Stimulated activated naive CD8-positive, alpha-beta T cell treated with anti-CD3 and anti-CD28 coated beads, Interleukin-15, amount 100 ng/mL, for 72 hours (primary cell): ENCODE results near the gene NKD1.
A peak's percentile ranks its signal among the peaks of the same experiment; 100 is the strongest.

ENCODE experiments used
- ATAC-seq: fragments of 150-1000 bp; cut with Tn5 transposase; 2 replicates; pipeline ENCODE4 v1.10.0; 2021; ENCODE audit warnings: mild to moderate bottlenecking, moderate library complexity
- DNase-seq, 2 donors: peaks; one replicate each; pipeline ENCODE4 v3.0.0; 2021 to 2022
- H3K27ac Mint-ChIP-seq, 2 donors: one replicate each; pipeline ENCODE4 v1.8.0; 2022; ENCODE audit warnings: mild to moderate bottlenecking in 2 of 2, mixed read lengths in 2 of 2, moderate library complexity in 2 of 2
- H3K27me3 Mint-ChIP-seq: one replicate; pipeline ENCODE4 v1.8.0; 2022; ENCODE audit warnings: mixed read lengths
- H3K4me1 Mint-ChIP-seq: one replicate; pipeline ENCODE4 v1.8.0; 2022; ENCODE audit warnings: mild to moderate bottlenecking, mixed read lengths
- H3K4me3 Mint-ChIP-seq, 2 donors: one replicate each; pipeline ENCODE4 v1.8.0; 2022; ENCODE audit warnings: mild to moderate bottlenecking in 2 of 2, mixed read lengths in 2 of 2, moderate library complexity in 1 of 2
- H3K9me3 Mint-ChIP-seq, 2 donors: one replicate each; pipeline ENCODE4 v1.8.0; 2022; ENCODE audit warnings: mixed read lengths in 2 of 2

NKD1 gene

DNA sequence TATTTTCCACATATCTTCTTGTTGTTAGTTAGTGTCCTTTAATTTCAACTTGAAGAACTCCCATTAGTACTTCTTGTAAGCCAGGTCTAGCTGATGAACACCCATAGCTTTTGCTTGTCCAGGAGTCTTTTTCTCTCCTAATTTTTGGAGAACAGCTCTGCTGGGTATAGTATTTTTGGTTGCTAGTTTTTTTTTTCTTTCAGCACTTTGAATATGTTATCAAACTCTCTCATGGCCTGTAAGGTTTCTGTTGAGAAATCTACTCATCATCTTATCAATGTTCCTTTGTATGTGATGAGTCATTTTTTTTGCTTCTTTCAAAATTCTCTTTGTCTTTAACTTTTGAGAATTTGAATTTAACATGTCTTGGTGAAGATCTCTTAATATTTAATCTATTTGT lies 31.8 kb upstream of the NKD1 start:
- Mint-ChIP-seq H3K27me3 (no peaks in the 10 kb centered on the region), H3K9me3 (peaks cover 17 to 20% of the 10 kb centered on the region in 2 donors), H3K4me1 (no peaks in the 10 kb centered on the region), H3K4me3 (no peak overlapping the region), H3K27ac (no peak overlapping the region)
- no peak for ATAC-seq
- DNase-seq = no peak

DNA sequence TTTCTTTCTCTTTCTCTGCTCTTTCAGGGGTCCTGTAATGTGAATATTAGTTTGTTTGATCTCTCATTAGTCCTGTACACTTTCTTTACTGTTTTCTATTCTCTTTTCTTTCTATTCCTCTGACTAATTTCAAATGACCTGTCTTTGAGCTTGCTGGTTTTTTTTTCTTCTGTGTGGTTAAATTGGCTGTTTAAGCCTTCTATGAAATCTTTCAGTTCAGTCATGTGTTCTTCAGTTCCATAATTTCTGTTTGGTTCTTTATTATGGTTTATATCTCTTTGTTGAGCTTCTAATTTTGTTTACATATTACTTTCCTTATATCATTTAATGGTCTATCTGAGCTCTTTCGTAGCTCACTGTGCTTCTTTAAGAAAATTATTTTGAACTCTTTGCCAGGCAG lies 31.3 kb upstream of the NKD1 start:
- DNase-seq (no peak), ATAC-seq (no peak)
- H3K27me3 Mint-ChIP-seq = no peaks in the 10 kb centered on the region
- no peak overlapping the region for H3K27ac Mint-ChIP-seq
- peaks cover 17 to 20% of the 10 kb centered on the region in 2 donors for H3K9me3 Mint-ChIP-seq
- H3K4me1 Mint-ChIP-seq = no peaks in the 10 kb centered on the region
- H3K4me3 Mint-ChIP-seq = no peak overlapping the region

DNA sequence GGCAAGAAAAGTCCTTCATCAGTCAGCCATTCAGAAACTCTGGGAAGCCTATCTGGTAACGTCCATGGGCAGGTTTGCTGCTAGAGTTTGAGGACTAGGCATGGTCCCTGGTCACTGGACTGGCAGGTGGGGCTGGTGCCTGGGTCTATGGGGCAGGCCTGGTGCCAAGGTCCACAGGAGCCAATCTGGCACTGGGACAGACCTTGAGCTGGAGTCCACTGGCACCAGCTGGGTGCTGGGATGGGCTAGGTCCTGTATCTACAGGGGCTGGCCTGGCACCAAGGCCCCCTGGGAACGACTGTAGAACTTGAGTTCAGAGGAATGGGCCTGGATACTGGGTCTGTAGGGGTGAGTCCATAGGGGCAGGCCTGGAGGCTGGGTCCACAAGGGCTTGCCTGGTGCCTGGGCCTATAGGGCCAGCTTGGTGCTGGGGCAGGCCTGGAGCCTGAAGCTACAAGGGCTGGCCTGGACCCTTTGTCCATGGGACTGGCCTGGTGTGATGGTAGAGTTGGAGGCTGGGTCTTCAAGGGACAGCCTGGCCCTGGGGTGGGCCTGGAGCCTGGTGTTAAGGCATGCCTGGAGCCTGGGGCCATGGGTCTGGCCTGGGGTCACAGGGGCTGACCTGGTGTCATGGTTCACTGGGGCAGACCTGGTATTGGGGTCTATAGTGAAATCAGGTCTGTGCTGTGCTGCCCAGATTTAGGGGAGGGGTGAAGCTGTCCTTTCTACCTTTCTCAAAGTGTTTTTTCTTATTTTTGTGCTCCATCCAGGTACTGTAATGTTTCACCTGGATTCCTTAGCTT lies 30.5 kb upstream of the NKD1 start:
- H3K4me3 Mint-ChIP-seq = no peak overlapping the region
- ATAC-seq = no peak
- H3K27me3 Mint-ChIP-seq = peaks cover 3% of the 10 kb centered on the region
- no peaks in the 10 kb centered on the region for H3K4me1 Mint-ChIP-seq
- DNase-seq = no peak
- H3K9me3 Mint-ChIP-seq = peaks cover 17 to 20% of the 10 kb centered on the region in 2 donors
- H3K27ac Mint-ChIP-seq = no peak overlapping the region

DNA sequence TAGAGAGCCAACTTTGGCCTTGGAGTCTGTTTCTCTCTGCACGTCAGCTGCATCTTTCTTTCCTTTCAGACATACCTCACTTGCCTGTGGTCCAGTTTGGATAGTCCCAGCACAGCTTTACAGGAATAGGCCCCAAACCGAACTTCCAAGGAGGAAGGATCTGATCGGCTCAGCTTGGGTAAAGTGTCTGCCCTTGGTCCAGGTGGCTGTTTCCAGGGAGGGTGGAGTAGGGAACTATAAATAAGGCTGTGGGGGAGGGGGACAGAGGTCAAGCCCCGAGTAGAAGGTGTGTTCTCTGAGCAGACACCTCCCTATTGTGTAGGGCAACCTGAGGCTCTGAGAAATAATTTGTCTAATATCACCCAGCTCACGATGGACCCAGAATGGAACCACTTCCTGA lies 29.2 kb upstream of the NKD1 start:
- H3K27ac Mint-ChIP-seq = no peak overlapping the region
- no peak overlapping the region for H3K4me3 Mint-ChIP-seq
- peaks cover 16% of the 10 kb centered on the region for H3K27me3 Mint-ChIP-seq
- H3K4me1 Mint-ChIP-seq = no peaks in the 10 kb centered on the region
- peaks cover 17 to 20% of the 10 kb centered on the region in 2 donors for H3K9me3 Mint-ChIP-seq
- ATAC-seq (no peak), DNase-seq (no peak)

DNA sequence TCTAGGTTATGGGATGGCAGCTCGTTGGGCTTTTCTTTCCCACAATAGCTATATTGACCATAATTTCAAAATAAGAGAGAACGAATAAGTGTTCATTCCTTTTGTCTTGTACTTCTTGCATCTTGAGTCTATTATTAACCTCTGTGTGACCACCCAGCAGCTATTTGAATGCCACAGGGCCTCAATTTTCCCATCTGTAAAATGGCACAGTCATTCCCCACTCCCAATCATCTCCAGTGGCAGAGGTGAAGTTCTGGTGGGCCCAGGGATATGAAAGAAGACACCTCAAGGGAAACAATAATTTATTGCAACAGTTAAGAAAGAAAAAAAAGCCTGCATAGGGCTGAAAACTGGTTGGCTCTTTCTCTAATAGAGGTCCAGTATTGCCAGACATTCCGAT lies 28.6 kb upstream of the NKD1 start:
- ATAC-seq (no peak), DNase-seq (no peak)
- peak overlapping the region in 1 of 2 donors; percentile 56 for H3K27ac Mint-ChIP-seq
- peaks cover 16% of the 10 kb centered on the region for H3K27me3 Mint-ChIP-seq
- no peaks in the 10 kb centered on the region for H3K4me1 Mint-ChIP-seq
- H3K9me3 Mint-ChIP-seq = peaks cover 17 to 20% of the 10 kb centered on the region in 2 donors
- H3K4me3 Mint-ChIP-seq = no peak overlapping the region

DNA sequence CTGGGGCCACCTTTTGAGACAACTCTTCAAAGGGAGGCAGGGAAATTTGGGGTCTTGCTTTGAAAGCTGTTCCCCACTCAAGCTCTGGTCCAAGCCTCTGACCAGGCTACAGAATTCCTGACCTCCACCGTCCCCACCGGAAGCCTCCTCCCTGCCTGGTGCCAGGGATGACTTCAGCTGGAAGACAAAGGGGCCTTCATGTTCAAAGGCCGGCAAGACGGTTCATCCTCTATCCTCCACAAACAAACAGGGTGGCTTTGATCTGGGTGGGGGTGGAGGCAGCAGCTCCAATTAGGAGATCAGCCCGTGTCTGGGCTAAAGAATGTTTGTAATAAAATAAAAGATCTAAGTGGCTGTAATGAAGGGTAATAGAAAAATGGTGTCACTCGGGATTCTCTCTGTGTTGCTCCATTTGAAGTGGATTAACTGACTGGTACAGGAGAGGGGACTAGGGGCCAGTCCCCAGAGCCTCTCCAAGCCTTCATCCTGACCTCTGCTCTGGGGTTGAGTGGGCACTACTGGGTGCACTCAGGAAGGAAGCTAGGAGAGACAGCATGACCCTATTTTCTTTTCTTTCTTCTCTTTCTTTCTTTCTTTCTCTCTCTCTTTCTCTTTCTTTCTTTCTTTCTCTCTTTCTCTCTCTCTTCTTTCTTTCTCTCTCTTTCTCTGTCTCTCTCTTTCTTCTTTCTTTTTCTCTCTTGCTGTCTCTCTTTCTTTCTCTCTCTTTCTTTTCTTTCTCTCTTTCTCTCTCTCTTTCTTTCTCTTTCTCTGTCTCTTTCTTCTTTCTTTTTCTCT lies 27.5 kb upstream of the NKD1 start:
- Mint-ChIP-seq H3K4me3 (no peak overlapping the region), H3K4me1 (no peaks in the 10 kb centered on the region), H3K27ac (peak overlapping the region in 1 of 2 donors; percentile 24), H3K27me3 (peaks cover 16% of the 10 kb centered on the region), H3K9me3 (peaks cover 13% of the 10 kb centered on the region in 2 donors)
- ATAC-seq = no peak
- DNase-seq = no peak

DNA sequence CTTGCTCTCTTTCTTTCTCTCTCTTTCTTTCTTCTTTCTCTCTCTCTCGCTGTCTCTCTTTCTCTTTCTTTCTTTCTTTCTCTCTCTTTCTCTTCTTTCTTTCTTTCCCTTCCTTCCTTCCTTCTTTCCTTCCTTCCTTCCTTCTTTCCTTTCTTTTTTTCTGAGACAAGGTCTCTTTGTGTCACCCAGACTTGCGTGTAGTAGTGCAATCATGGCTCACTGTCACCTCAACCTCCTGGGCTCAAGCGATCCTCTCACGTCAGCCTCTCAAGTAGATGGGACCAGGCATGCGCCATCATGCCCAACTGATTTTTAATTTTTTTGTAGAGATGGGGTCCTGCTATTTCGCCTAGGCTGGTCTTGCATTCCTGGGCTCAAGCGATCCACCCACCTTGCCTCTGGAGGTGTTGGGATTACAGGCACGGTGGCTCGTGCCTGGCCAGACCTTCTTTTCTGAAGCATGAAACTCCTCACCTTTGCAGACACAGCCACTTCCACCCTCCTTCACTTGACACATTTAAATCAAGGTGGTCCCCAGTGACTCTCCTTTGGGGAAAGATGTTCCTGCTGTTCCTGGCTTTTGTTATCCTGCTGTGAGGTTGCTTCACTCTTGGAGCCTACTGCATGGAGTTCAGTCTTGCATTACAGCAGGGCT lies 26.8 kb upstream of the NKD1 start:
- H3K27ac Mint-ChIP-seq = peak overlapping the region in 1 of 2 donors; percentile 24
- DNase-seq = no peak
- H3K27me3 Mint-ChIP-seq = peaks cover 16% of the 10 kb centered on the region
- ATAC-seq = no peak
- H3K4me3 Mint-ChIP-seq = no peak overlapping the region
- peaks cover 7 to 9% of the 10 kb centered on the region in 2 donors for H3K9me3 Mint-ChIP-seq
- H3K4me1 Mint-ChIP-seq = no peaks in the 10 kb centered on the region

DNA sequence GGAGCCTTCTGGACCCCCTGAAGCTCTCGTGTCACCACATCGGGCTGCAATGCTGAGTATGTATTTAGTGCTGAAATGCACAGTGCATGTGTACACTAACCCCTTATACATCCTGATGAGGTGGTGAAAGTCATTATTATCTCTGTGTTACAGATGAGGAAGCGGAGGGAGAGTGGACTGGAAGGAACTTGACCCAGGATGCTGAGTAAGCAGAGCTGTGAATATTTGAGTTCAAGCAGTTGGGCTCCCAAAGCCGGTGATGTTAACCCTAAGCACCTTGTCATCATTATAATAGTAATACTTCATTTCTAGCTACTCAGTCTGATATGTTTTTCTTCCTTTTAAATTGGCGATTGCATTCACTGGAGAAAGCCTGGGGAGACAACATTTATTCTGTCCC lies 25.9 kb upstream of the NKD1 start:
- peaks cover 0 to under 1% of the 10 kb centered on the region in 2 donors for H3K9me3 Mint-ChIP-seq
- H3K4me1 Mint-ChIP-seq = no peaks in the 10 kb centered on the region
- no peak overlapping the region for H3K4me3 Mint-ChIP-seq
- no peak for ATAC-seq
- H3K27me3 Mint-ChIP-seq = peaks cover 16% of the 10 kb centered on the region
- DNase-seq = no peak
- no peak overlapping the region for H3K27ac Mint-ChIP-seq

DNA sequence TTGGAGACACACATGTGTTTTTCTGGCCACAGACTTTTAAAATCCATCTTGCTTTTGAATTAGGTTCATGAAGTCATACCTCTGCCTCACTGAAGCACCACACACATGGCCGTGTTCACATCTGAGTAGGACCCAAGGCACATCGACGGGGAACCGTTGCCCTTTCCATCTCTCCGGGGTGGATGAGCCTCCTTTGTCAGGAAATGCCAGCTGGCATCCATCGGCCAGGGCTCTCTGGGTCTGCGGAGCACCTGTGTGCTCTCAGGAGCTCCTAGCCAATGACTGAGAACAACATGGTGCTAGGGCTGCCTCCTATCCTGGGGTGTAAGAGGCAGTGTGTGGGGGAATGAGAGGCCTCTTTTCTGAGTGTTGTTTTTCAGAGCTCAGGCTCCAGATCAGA lies 24.5 kb upstream of the NKD1 start:
- Mint-ChIP-seq H3K9me3 (peaks cover 4 to 6% of the 10 kb centered on the region in 2 donors), H3K27ac (no peak overlapping the region), H3K4me3 (no peak overlapping the region), H3K27me3 (peaks cover 16% of the 10 kb centered on the region), H3K4me1 (no peaks in the 10 kb centered on the region)
- no peak for DNase-seq
- no peak for ATAC-seq

DNA sequence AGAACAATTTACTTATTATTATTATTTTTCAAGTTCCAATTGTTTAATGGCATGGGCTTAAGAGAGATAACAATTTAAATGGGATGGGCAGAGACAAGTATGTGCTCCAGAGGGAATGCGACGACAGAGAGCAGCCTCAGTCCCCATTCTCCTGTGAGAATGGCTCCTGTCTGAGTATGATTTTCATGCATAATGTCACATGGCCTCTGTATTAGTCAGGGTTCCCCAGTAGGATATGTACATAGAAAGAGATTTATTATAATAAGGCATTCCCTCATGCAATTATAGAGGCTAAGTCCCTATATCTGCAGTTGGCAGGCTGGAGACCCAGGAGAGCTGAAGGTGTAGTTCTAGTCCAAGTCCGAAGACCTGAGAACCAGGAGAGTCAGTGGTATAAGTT lies 22.9 kb upstream of the NKD1 start:
- DNase-seq (no peak), ATAC-seq (no peak)
- H3K27ac Mint-ChIP-seq = no peak overlapping the region
- no peak overlapping the region for H3K4me3 Mint-ChIP-seq
- H3K27me3 Mint-ChIP-seq = peaks cover 16% of the 10 kb centered on the region
- H3K4me1 Mint-ChIP-seq = no peaks in the 10 kb centered on the region
- peaks cover 4 to 15% of the 10 kb centered on the region in 2 donors for H3K9me3 Mint-ChIP-seq

DNA sequence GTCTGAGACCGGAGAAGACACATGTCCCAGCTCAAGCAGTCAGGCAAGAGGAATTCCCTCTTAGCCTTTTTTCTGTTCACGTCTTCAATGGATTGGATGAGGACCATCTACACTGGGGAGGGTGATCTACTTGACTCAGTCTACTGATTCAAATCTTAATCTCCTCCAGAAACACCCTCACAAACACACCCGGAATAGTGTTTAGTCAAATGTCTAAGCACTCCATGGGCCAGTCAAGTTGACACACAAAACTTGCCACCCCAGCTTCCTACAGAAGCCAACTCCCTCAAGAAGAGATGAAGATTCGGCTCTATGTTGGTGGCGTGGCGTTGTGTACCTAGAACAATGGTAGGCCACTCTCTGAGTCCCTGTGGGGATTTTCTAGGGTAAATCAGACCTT lies 22.5 kb upstream of the NKD1 start:
- Mint-ChIP-seq H3K4me1 (no peaks in the 10 kb centered on the region), H3K27ac (no peak overlapping the region), H3K4me3 (no peak overlapping the region), H3K27me3 (peaks cover 16% of the 10 kb centered on the region), H3K9me3 (peaks cover 4 to 17% of the 10 kb centered on the region in 2 donors)
- ATAC-seq = no peak
- DNase-seq = no peak

DNA sequence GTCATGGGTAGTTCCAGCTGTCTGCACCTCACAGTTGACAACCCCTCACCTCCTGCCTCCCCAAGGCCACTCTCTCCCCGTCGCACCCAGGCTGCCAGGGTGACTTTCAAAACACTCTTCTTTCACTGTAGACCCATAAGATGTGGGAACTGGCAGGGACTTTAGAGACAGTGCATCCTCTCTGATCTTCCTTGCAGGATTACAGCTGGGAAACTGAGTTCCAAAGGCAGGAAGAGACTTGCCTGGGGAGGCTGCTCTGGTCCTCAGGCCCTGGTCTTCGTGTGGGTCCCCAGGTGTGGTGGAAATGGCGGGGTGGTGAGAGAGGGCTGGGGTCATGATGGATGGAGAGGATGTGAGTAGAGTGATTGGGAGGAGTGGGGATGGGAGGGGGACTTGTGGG lies 21.9 kb upstream of the NKD1 start:
- no peak overlapping the region for H3K27ac Mint-ChIP-seq
- DNase-seq (no peak), ATAC-seq (no peak)
- no peaks in the 10 kb centered on the region for H3K4me1 Mint-ChIP-seq
- peaks cover 16% of the 10 kb centered on the region for H3K27me3 Mint-ChIP-seq
- H3K9me3 Mint-ChIP-seq = peaks cover 4 to 22% of the 10 kb centered on the region in 2 donors
- no peak overlapping the region for H3K4me3 Mint-ChIP-seq

DNA sequence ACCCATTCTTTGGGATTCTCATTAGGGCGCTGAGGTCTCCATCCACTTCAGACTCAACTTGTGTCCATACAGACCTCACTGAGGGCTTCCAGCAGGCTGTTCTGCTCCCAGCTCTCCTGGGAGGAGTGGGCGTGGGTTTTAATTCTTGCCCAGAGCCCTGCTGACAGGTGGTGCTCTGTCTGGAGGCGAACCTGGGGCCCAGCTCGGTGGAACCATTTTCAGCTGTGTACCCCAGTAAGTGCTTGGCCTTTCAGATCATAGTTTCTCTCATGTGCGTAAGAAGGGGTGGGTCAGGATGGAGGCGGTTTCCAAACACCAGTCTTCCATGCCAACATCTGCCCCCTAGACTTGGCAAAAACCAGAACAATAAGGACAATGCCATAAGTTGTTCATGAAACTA lies 21.4 kb upstream of the NKD1 start:
- DNase-seq = no peak
- Mint-ChIP-seq H3K9me3 (peaks cover 4 to 22% of the 10 kb centered on the region in 2 donors), H3K27ac (peak overlapping the region in 1 of 2 donors; percentile 4), H3K27me3 (peaks cover 16% of the 10 kb centered on the region), H3K4me3 (no peak overlapping the region), H3K4me1 (no peaks in the 10 kb centered on the region)
- no peak for ATAC-seq

DNA sequence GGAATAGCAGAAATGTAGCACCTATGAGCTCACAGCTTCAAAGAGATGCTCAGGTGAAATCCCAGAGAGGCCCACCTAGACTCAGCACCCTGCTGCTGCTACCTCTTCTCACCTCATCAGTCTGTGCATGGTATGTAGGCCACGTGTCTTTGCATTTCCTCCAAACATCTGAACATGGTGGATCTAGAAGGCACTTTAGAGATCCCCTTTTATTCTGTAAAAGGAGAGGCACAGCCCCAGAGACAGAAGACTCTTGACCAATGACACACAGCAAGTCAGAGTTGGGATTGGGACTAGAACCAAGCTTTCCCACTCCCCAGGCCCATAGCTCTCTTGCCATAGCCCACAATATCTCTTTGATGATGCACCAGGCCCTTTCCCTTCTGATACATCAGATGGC lies 19.4 kb upstream of the NKD1 start:
- no peak for ATAC-seq
- H3K4me3 Mint-ChIP-seq = no peak overlapping the region
- peaks cover 2% of the 10 kb centered on the region for H3K27me3 Mint-ChIP-seq
- no peaks in the 10 kb centered on the region for H3K4me1 Mint-ChIP-seq
- peaks cover 4 to 22% of the 10 kb centered on the region in 2 donors for H3K9me3 Mint-ChIP-seq
- DNase-seq = no peak
- H3K27ac Mint-ChIP-seq = no peak overlapping the region

DNA sequence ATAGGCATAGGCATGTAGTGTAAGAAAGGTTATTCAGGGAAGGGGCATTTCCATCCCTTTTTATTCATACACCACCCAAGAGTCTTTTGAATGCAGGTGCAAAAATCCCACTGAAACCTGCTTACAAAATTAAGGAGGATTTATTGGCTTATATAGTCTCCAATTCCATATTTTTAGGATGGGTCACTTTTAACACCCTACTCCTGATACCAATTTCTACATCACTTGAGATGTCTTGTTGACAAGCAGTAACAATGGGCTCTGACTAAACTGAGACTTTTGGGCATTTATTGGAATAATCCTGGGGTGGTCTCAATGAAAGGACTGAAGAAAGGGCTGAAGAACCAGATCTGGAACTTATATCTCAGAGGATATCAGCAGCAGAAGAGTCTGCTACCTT lies 18.9 kb upstream of the NKD1 start:
- Mint-ChIP-seq H3K4me3 (no peak overlapping the region), H3K4me1 (no peaks in the 10 kb centered on the region), H3K27me3 (no peaks in the 10 kb centered on the region)

More for the DNA sequence above, 18.9 kb upstream of the NKD1 start:
- ATAC-seq = no peak
- no peak for DNase-seq
- H3K9me3 Mint-ChIP-seq = peaks cover 4 to 22% of the 10 kb centered on the region in 2 donors
- no peak overlapping the region for H3K27ac Mint-ChIP-seq
